Stimulated activated CD8-positive, alpha-beta memory T cell treated with anti-CD3 and anti-CD28 coated beads, Interleukin-7, amount 100 ng/mL, for 4 hours (primary cell): ENCODE measurements around the gene RABGAP1L.
"Not testable (repeated sequence)": the region's sequence is repeated elsewhere in the genome, so short reads cannot be mapped to it uniquely, and the experiment has no call there.

ENCODE experiments used
- DNase-seq, 2 donors: peaks; one replicate each; pipeline ENCODE4 v3.0.0-alpha.2; 2020; ENCODE audit warnings: low read depth in 2 of 2

The RABGAP1L gene

DNA sequence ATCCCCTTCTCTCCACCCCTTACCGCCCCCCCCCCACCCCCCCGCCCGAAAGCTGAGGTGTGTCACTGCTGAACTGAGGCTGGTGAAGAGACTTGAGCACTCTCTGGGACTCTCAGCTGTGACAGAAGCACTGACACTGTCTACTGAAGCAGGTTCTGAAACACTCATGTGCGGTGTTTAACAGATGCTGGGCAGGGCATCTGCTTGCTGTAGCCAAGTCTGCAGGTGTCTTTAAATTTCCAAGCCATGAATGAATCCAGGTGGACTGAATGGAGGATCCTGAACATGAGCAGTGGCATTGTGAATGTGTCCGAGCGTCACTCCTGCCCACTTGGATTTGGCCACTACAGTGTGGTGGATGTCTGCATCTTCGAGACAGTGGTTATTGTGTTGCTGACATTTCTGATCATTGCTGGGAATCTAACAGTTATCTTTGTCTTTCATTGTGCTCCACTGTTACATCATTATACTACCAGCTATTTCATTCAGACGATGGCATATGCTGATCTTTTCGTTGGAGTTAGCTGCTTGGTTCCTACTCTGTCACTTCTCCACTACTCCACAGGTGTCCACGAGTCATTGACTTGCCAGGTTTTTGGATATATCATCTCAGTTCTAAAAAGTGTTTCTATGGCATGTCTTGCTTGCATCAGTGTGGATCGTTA is 288.7 kb downstream of the RABGAP1L start, which contains the start of gene GPR52:
GPR52 (plus strand) TSS at position 99 of the 665 bp plus-strand sequence; CDS start at position 247, 148 bp downstream.
- DNase-seq: no peak

DNA sequence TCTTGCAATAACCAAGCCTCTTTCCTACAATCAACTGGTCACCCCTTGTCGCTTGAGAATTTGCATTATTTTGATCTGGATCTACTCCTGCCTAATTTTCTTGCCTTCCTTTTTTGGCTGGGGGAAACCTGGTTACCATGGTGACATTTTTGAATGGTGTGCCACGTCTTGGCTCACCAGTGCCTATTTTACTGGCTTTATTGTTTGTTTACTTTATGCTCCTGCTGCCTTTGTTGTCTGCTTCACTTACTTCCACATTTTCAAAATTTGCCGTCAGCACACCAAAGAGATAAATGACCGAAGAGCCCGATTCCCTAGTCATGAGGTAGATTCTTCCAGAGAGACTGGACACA is 289.2 kb downstream of the RABGAP1L start:
- no peak for DNase-seq

DNA sequence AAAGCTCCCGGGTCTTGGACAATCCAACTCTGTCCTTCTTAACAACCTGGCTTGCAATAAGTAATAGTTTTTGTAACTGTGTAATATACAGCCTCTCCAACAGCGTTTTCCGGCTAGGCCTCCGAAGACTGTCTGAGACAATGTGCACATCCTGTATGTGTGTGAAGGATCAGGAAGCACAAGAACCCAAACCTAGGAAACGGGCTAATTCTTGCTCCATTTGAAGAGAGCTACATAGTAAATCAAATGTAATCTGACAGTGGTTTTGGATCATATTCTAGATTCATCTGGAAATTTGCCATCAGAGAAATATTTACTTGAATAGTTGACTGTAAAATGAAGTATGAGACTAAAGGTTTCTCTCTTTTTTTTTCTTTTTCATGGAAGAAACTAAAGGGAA is 289.7 kb downstream of the RABGAP1L start:
- no peak for DNase-seq

DNA sequence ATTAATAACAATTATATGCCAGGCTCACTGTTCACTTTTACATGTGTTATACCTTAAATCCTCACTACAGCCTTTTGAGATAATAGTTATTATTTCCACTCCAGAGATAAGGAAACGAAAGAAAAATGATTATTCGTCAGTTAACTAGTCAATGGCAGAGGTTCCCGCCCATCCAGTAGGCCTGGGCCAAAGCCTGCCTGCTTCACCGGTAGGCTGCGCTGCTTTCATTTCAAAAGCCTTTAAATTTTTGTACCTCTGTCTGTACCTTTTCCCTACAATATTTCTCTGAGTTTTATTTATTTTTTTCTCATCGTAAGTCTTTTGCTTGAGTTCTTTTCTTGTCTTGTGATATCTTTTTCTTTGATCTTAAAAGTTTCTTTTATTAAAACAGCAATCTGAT is 292.1 kb downstream of the RABGAP1L start:
- no peak for DNase-seq

DNA sequence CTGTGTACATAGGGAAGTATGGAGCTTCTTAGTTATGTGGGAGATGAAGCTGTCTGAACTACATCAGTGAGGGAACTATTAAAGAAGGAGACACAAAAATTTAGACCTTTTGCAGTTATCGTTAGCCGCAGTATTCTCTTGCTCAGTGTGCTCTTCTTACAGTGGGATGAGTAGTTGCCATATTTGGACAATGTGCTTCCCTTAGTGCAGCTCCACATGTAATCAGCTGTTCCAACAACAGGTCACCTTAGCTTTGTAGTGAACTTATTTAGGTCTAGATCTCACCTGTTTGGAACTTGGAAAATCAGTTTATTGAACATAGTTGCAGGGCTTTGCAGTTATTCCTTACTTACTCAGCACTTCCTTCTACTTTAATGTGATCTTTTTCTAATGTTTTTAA is 306.5 kb downstream of the RABGAP1L start:
- DNase-seq: no peak

DNA sequence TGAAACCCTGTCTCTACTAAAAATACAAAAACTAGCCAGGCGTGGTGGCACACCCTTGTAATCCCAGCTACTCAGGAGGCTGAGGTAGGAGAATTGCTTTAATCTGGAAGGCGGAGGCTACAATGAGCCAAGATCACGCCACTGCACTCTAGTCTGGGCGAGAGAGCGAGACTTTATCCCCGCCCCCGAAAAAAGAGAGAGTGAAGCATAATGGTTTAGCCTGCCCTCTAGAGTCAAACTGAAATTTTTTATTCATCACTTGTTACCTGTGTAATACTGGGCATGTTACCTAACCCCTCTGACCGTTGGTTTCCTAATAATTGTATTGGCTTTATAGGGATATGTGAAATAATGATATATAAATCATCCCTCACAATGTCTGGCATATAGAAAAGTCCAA is 307.3 kb downstream of the RABGAP1L start:
- no peak for DNase-seq

DNA sequence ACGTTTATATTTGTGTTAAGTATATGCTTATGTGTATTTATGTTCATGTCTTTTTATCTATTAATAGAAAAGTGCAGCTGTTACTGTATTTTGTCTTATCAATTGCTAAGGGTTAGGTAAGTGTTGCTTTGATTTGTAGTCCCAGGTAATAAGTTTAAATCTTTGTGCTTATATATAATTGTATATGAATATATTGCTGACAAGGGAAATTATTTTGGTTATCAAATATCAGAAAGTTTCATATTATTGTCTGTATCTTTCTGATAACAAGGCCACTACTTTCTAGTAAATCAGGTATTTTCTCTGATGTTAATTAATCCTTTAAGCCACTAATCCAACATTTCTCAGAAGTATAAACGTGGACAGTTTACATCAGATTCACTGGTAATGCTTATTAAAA is 309.7 kb downstream of the RABGAP1L start:
- no peak for DNase-seq

DNA sequence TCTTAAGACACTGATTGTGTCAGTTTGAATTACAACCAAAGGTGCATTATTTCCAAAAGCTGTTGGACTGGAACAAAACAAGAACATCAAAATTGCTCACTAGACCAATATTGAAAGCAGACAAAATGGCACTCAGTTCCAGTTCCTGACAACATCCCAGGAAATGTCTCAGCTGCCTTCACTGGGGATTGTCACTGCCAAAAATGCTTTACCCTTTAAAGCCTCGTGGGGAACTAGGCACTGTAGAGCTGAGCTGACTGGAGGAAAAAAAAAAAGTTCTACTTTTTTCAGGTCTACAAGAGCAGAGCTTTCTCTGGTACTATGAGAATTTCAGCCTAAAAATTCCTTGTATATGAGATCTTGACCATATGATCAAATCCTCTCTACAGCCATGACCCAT is 310.4 kb downstream of the RABGAP1L start:
- DNase-seq: no peak

DNA sequence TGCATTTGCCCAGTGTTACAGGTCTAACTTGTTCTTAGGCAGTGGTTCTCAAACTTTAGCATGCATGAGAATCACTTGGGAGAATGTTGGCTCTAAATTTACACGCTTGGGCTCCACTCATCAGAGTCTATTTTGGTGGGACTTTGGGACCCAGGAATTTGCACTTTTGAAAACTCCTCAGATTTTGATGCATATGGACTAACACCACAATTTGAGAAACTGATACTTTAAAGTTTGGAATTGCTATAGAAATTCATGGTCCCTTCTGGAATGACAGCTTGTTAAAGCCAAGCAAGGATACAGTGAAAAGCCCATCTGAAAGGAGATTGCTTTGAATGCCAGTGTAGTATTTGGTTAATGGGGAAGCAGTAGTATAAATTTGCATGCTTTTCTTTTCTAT is 320.0 kb downstream of the RABGAP1L start:
- DNase-seq: no peak

DNA sequence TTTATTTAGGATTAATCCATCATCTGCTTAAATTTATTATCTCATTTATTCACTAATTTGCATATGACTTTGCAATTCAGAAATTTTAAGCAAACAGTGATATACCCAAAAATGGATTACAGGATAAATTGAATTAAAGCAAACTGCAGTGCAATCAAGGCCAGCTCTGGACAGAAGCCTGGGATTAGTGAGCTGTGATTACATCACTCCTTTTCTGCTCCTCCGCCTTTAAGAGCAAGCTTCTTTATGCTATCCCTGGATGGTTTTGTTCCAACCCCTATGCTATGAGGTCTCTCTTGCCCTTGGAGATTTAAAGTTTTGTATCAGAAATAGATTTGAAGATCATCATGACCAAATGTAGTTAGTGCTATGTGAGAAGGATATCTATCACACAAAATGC is 321.0 kb downstream of the RABGAP1L start:
- no peak for DNase-seq

DNA sequence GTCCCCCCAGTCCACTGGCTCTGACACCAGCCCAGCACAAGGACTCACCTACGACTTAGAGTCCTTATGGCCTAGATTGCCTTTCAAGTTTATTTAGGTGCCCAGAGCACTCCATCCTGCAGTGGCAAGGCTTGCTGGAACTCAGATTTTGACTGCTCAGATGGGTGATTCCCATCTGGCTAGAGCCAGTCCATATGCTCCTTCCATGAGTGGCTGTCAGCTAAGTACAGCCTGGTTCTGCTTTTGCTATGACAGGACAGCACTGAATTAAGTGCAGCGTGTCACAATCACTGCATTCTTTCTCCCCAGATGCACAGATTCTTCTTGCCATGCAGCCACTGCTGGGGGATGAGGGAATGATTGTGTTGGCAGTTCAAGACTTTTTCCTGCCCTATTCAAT is 332.3 kb downstream of the RABGAP1L start:
- no peak for DNase-seq

DNA sequence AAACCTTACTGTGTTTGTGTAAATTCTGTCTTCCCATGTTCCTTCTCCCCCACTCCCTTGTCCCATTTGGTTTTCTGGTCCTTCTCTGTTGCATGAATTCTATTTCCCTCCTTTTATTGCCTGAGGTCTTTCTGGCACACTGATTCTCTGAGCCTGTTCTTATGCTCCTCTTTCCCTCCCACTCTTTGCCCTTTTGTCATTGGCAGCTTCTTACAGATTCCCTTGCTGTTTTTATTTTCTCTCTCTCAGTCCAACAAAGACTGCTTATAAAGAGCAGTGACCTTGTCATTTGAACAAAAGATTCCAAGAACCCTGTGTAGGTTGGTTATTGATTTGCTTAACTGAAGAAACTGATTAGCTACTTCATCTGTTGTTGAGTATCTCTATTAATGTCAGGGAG is 338.2 kb downstream of the RABGAP1L start:
- no peak for DNase-seq

DNA sequence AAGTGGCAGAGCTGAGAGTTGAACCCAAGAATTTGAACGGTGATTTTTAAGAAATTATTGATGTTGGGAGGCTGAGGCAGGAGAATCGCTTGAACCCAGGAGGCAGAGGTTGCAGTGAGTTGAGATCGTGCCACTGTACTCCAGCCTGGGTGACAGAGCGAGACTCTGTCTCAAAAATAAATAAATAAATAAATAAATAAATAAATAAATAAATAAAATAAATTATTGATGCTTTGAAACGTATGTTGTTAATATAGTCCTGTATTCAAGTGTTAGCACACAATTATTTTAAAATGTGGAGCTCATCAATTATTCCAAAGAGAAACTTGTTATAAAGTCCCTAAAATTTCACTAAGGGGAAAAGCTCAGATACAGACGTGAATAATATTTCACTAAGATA is 357.4 kb downstream of the RABGAP1L start:
- DNase-seq: not testable (repeated sequence)

DNA sequence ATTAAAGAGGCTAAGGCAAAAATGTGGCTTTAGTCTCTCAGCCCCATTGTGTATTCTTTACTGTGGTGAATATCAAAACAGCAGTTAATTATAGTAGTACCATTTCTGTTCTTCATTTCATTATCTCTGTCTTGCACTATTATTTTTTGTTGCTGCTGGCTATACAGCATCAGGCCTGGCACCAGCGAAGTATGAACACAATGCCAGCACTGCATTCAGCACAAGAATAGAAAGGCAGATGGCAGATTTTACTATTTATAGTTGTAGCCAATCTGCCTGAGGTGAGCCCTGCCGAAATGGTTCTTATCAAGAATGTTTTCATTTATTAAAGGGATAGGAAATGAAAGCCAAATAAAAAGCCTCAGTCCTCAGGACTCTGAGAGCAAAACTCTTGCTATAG is 360.5 kb downstream of the RABGAP1L start:
- no peak for DNase-seq

DNA sequence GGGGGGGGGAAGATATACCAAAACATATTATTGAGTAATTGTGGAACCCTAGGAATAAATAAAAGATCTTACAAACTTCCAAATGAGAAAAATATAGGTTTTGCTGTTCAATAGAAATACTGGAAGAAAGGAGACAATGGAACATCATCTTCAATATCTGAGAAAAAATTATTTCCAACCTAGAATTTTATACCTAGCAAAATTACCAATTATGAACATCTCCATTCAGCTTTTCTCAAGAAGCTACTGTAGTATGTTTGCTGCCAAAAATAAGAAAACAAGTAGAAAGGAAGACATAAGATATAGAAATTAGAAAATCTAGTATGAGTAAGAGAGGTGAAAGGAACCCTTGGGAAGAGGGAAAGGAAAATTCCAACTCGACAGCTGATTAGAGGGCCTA is 372.4 kb downstream of the RABGAP1L start:
- no peak for DNase-seq

DNA sequence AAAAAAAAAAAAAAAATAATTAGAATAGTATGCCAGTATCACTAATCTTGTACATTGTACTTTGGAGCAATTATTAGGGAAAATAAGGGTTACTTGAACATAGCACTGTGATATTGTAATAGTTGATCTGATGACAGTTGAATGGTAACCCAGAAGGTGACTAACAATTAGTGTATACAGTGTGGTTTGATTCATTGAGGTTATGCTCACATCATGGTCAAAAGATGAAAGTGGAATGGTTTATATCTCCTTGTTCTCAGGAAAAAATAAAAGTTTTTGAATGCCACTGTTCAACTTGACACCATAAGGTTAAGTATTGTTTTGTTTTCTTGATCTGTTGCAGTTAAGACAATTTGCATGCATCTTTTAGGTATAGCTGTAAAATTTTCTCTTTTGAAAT is 375.5 kb downstream of the RABGAP1L start:
- no peak for DNase-seq

DNA sequence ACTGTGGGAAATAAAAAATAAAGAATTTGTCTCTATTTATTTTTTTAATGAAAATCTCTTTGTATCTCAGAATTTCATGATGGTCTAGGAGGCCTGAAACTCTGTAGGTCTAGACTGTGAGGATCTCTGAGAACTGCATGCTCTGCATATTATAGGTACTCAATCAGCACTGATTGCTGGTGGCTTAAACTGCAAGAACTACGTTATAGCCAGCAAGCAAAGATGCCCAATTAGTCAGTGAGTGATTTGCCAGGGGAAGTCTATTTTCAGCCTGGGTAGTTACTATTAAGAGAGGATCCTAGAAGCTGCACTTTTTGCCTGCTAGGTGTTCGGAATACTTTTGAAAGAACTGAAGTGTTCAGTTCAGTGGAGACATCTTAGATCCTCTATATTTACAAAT is 375.9 kb downstream of the RABGAP1L start:
- no peak for DNase-seq

DNA sequence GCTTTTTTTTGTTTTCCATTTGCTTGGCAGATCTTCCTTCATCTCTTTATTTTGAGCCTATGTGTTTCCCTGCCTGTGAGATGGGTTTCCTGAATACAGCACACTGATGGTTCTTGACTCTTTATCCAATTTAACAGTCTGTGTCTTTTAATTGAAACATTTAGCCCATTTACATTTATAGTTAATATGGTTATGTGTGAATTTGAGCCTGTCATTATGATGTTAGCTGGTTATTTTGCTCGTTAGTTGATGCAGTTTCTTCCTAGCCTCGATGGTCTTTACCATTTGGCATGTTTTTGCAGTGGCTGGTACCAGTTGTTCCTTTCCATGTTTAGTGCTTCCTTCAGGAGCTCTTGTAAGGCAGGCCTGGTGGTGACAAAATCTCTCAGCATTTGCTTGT is 384.1 kb downstream of the RABGAP1L start:
- not testable (repeated sequence) for DNase-seq

DNA sequence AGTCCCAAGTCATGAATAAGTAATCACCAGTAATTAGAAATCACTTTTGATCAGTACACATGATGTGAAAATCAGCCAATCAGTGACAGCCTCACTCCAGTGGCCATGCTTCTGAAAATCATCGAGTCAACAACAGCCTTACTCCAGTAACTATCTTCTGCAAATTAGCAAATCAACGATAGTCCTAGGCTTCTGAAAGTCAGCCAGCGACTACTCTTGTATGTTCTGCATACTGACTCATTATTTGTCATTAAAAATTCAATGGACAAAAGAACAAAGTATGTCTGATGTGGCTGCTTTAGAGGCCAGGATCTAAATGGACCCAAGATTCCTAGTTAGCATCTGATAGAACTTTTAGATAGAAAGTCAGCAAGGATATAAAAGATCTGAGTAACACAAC is 391.0 kb downstream of the RABGAP1L start:
- DNase-seq: no peak

DNA sequence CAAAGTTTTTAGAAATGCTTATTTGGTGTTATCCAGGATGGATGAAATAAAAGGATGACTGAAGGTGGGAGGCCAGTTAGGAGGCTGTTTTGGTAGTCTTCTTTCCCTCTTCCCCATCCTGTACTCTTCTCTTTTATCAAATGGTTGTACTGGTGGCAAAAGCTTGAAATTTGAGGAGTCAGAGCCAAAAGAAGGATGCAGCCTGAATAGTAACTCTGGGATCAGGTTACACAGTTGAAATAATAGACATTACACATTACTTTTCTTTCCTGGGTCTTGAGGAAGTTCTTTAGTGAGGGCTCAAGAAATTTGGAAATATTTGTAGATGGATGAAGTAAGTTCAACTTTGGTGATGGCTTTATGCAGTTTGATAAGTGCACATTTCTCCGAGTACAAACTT is 397.1 kb downstream of the RABGAP1L start:
- no peak for DNase-seq

DNA sequence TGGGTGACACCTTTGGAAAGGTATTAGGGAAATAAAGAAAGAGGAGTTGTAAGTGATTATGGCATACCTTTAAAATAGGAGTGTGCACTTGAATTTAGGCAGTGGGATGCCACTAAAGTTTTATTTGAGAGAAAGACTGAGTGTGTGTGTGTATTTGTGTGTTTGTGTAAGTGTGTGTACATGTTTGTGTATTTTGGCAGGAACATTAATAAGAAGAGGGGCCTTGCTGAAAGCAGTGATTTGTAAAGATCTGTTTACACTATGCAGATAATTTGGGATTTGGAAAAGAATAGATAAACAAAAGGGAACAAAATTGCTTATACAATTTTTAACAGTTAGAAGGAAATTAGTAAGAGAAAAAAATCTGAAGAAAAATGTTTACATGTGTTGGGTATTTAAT is 409.2 kb downstream of the RABGAP1L start:
- no peak for DNase-seq

DNA sequence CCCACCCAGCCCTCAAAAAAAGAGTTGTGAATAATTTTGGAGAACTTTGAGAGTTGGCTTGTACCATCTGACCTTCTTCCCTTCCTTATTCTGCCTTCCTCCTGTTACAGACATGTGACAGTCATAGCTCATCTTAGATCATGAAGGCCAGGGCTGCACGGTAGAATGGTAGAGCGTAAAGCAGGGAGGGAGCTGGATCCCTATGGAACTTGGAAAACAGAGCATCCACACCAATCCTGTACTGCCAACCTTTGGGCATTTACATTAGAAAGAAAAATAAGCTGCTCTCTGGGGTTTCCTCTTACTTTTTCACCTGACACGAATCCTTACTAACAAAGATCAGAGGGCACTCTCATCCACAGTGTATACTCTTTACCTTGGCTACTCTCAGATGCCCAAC is 409.9 kb downstream of the RABGAP1L start:
- DNase-seq: no peak

DNA sequence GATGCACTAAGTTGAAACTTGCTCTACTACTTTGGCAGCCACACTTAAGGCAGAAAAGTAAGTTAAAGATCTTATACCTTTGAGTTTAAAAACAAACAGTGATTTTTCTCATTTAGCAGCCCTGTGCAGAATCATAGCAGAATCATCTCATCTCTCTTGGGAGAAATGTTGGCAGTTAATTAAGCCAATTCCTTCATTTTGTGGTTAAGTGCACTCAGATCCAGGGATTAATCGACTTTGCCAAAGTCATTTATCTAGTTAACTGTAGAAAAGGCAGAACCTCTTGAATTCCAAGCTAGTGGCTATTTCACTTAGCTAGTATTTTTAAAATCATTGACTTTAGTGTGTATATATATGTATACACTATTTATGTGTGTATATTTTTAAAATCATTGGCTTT is 413.5 kb downstream of the RABGAP1L start:
- DNase-seq: no peak

DNA sequence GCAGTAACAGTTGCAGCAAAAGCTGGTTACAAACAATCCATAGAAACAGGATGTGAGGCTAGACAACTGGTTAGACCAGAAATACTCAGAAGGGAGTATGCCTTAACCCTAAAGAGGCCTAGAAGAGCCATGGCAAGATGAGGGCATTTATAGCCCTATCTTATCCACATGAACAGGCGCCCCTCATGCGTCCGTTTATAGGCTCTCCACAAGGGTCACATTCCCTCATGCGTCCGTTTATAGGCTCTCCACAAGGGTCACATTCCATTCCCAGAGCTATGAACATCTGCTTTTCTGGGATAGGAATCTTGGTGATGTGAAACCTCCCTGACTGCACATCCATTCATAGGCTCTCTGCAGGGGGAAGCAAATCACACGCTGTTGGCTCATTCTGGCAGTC is 416.8 kb downstream of the RABGAP1L start:
- not testable (repeated sequence) for DNase-seq
